Thyroid gland (tissue), 4 donors: ENCODE data around the gene NCKAP5. TPM values are rescaled to one million over a fixed set of nuclear protein-coding genes. Genes with fewer than 3 reads are reported as not detected.

ENCODE experiments used
- DNase-seq, 2 donors: peaks; one replicate each; pipeline ENCODE4 v3.0.0-alpha.2; 2019
- H3K27ac ChIP-seq, 3 donors: fragments of 200-600 bp; sonication (generic); 1 replicate in 2 of 3; 2 replicates in 1 of 3; pipeline ENCODE4 v1.5.1; 2016 to 2019; ENCODE audit warnings: mild to moderate bottlenecking in 1 of 3, moderate library complexity in 1 of 3
- H3K27me3 ChIP-seq: fragments of 200-600 bp; sonication (generic); one replicate; pipeline ENCODE4 v1.5.1; 2019
- H3K36me3 ChIP-seq, 2 donors: fragments of 200-600 bp; sonication (generic); one replicate each; pipeline ENCODE4 v1.5.1; 2016 to 2019
- H3K4me1 ChIP-seq, 2 donors: fragments of 200-600 bp; sonication (generic); one replicate each; pipeline ENCODE4 v1.5.1; 2017 to 2019
- H3K4me3 ChIP-seq, 3 donors: fragments of 200-600 bp; sonication (generic); replicated peaks in 1 of 3; 1 replicate in 2 of 3; 2 replicates in 1 of 3; pipeline ENCODE4 v1.5.1; 2016; ENCODE audit warnings: mild to moderate bottlenecking in 1 of 3
- H3K9me3 ChIP-seq: fragments of 200-600 bp; sonication (generic); one replicate; pipeline ENCODE4 v1.5.1; 2017
- POLR2A ChIP-seq, 2 donors: fragments of 450-650 bp; IDR thresholded peaks; one replicate each; pipeline ENCODE4 v1.6.1; 2017; ENCODE audit warnings: antibody characterized with exemption in 2 of 2, mild to moderate bottlenecking in 2 of 2, moderate library complexity in 1 of 2
- WGBS, 2 donors: methylation state at CpG; one replicate each; pipeline ENCODE4 v1.1.5; 2017; 5-methylcytosine and 5-hydroxymethylcytosine counted together
- intact Hi-C: fragments of 100-400 bp; cut with DNase I; formaldehyde crosslinking; loops from one replicate; pipeline ENCODE4 v1.15.1; 2023
- total RNA-seq, 4 donors: library from RNA; depleted of rRNA; stranded (reverse); fragments of >200 nt; gene quantifications; one replicate each; pipeline ENCODE4 v1.2.3, GENCODE V29; 2016
- TF ChIP-seq, protein P1 (sequence below), 6 experiments: fragments of 200-600 bp in 3 of 6; fragments of 450-650 bp in 3 of 6; sonication (generic) in 3 of 6; IDR thresholded peaks; one replicate each; pipeline ENCODE4 v1.5.1; 2016 to 2019; ENCODE audit warnings: antibody characterized with exemption in 6 of 6, mild to moderate bottlenecking in 2 of 6, inconsistent platforms in 1 of 6, moderate library complexity in 1 of 6

NCKAP5 gene
- total RNA-seq, 4 donors from 2014 or later, result 0.45 to 1.2 (median 0.76) TPM

DNA sequence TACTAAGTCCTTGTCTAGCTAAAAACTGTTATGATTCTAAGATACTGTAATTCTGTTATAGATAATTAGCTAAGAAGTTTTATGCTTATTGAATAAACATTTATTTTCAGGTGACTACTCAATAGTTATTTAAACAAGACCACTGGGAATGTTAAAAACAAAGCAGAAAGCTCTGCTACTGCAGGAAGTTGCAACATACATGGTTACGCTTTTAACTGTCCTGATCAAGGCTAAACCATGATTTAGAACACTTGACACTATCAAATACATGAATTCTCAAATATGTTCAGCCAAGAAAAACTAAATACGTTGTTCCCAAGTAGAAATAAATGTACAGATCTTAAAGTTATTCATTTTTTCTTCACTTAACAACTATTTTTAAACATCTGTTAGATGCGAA, 263.9 kb downstream of the NCKAP5 start:
- no peaks in the 10 kb centered on the region for H3K9me3 ChIP-seq
- WGBS, 2 donors, result 75% methylated on average over 3 of the region's 3 CpGs
- H3K27ac ChIP-seq, result no peak overlapping the region
- H3K27me3 ChIP-seq, result no peaks in the 10 kb centered on the region
- H3K36me3 ChIP-seq, result no peaks in the 10 kb centered on the region
- DNase-seq, result no peak
- H3K4me3 ChIP-seq, result no peak overlapping the region
- intact Hi-C loops, result no loop called here
- H3K4me1 ChIP-seq, result no peaks in the 10 kb centered on the region
- TF ChIP-seq POLR2A (IDR thresholded peaks at IDR 0.05), result no peak
- TF ChIP-seq, protein P1, sequence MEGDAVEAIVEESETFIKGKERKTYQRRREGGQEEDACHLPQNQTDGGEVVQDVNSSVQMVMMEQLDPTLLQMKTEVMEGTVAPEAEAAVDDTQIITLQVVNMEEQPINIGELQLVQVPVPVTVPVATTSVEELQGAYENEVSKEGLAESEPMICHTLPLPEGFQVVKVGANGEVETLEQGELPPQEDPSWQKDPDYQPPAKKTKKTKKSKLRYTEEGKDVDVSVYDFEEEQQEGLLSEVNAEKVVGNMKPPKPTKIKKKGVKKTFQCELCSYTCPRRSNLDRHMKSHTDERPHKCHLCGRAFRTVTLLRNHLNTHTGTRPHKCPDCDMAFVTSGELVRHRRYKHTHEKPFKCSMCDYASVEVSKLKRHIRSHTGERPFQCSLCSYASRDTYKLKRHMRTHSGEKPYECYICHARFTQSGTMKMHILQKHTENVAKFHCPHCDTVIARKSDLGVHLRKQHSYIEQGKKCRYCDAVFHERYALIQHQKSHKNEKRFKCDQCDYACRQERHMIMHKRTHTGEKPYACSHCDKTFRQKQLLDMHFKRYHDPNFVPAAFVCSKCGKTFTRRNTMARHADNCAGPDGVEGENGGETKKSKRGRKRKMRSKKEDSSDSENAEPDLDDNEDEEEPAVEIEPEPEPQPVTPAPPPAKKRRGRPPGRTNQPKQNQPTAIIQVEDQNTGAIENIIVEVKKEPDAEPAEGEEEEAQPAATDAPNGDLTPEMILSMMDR (IDR thresholded peaks at IDR 0.05), result no peak

DNA sequence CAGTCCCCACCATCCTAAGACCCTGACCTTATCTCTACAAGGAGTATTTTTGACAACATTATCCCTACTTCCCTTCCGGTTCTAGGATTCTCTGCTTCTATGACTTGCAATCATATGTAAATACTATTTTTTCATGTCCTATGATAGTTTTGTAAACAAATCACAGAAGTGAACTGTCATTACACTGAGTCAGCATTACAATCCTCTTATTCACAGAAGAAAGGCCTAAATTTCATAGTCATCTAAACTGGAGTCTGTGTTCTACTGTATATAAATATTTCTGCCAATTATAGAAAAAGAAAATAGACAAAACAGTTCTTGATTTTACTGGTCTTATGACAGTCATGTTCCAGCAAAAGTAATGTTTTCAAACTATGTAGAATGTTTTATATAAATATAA, 265.1 kb downstream of the NCKAP5 start:
- Histone ChIP-seq H3K36me3 (no peaks in the 10 kb centered on the region), H3K4me3 (no peak overlapping the region), H3K4me1 (no peaks in the 10 kb centered on the region), H3K27ac (no peak overlapping the region), H3K27me3 (no peaks in the 10 kb centered on the region), H3K9me3 (no peaks in the 10 kb centered on the region)
- intact Hi-C loops, result no loop called here
- no peak for DNase-seq
- 88 to 91% methylated on average over 1 of the region's 1 CpG for WGBS, 2 donors
- no peak for TF ChIP-seq POLR2A (IDR thresholded peaks at IDR 0.05)
- TF ChIP-seq, protein P1 (IDR thresholded peaks at IDR 0.05), result no peak

DNA sequence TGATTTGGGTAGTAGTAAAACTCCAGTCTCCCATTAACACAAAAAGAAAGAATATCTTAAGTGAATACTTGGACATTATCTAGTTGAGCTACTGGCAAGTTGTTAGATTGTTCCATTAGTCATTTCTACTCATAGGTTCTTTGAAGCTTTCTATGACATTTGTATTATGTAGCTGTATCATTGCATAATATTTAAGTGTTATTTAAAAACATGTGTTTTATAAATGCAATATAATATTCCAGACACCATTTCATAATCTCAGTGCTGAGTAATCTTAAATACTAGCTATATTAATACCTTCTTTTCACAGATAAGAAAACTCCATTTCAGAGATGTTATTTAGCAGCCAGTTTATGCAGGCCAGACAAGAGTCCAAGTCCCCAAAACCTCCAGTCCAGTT, 271.9 kb downstream of the NCKAP5 start:
- Histone ChIP-seq H3K27me3 (no peaks in the 10 kb centered on the region), H3K27ac (no peak overlapping the region), H3K4me3 (no peak overlapping the region), H3K9me3 (no peaks in the 10 kb centered on the region), H3K36me3 (no peaks in the 10 kb centered on the region), H3K4me1 (no peaks in the 10 kb centered on the region)
- TF ChIP-seq POLR2A (IDR thresholded peaks at IDR 0.05), result no peak
- TF ChIP-seq, protein P1 (IDR thresholded peaks at IDR 0.05), result no peak
- intact Hi-C loops, result no loop called here
- DNase-seq, result no peak

DNA sequence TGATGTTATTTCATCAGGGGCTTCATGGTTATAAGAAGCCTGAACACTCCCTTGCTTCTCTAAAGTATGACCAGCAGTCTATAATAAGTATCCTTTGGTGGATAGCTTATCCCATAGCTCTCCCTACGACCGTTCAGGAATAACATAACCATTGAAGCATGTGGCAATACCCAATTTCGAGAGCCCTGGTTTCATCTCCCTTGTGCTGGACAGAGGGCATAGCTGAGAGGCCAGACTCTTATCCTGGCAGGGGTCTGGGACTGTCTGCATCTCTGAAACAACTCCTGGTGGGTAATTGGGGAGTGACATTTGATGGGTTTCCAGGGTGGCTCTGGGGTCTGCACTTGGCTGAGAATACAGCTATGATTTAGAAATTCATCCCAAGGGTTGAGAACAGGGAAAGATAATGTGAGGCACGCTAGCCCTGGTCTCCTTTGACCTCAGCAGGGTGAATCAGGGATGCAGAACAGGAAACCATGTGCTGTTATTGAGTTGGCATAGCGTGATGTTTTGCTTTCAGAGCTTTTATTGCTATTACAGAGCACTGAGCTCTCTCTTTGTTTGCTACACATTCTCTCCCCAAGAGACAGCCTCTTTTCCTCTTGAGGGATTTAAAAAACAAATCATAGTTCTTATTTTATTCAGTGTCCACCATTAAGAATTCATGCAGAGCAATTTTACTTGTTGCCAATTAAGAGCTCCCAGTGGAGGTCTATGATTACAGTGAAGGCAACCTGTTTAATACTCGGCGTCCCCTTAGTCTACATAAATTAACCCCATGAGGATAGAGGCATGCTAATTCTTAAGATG, 274.5 kb downstream of the NCKAP5 start:
- TF ChIP-seq, protein P1 (IDR thresholded peaks at IDR 0.05), result no peak
- TF ChIP-seq POLR2A (IDR thresholded peaks at IDR 0.05), result no peak
- WGBS, 2 donors, result 52 to 62% methylated on average over 7 of the region's 7 CpGs
- DNase-seq, result no peak

DNA sequence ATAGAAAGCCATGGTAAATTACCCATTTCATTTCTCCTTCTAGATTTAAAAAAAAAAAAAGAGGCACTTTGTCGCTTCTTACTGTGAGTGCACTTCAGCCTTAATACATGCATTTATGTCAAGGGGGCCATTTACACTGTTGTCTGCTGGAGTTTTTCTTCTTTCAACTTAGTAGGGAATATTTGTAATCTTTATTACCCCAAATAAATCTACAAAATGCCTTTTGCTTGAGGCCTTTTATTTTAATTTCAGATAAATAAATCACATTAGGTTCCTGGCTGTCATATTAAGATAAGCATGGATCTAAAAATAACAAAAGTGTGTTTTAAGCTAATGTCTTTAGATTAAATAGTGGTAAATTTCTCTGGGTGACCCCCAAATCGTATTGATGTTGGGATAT, 276.0 kb downstream of the NCKAP5 start:
- H3K9me3 ChIP-seq, result no peaks in the 10 kb centered on the region
- no peak overlapping the region for H3K4me3 ChIP-seq
- H3K27ac ChIP-seq, result no peak overlapping the region
- no peak for DNase-seq
- 78 to 79% methylated on average over 2 of the region's 2 CpGs for WGBS, 2 donors
- no peaks in the 10 kb centered on the region for H3K4me1 ChIP-seq
- TF ChIP-seq, protein P1 (IDR thresholded peaks at IDR 0.05), result no peak
- TF ChIP-seq POLR2A (IDR thresholded peaks at IDR 0.05), result no peak
- no peaks in the 10 kb centered on the region for H3K36me3 ChIP-seq
- H3K27me3 ChIP-seq, result no peaks in the 10 kb centered on the region
- intact Hi-C loops, result no loop called here

More for the DNA sequence above, 274.5 kb downstream of the NCKAP5 start:
- intact Hi-C loops, result no loop called here
- Histone ChIP-seq H3K9me3 (no peaks in the 10 kb centered on the region), H3K27me3 (no peaks in the 10 kb centered on the region), H3K4me1 (no peaks in the 10 kb centered on the region), H3K4me3 (no peak overlapping the region), H3K36me3 (no peaks in the 10 kb centered on the region), H3K27ac (no peak overlapping the region)
